GM21390 (cell line): ENCODE measurements around the gene MYH11.
"Not testable (repeated sequence)": the region's sequence is repeated elsewhere in the genome, so short reads cannot be mapped to it uniquely, and the experiment has no call there.

Experiments used
- ATAC-seq: cut with Tn5 transposase; IDR thresholded peaks from one replicate; pipeline ENCODE4 v1.9.1; 2021; ENCODE audit not compliant: unreplicated experiment

The MYH11 gene

GRCh38 chr16:15811481-15812400 is 45.1 kb downstream of the MYH11 start:
- ATAC-seq: no peak

- no peak for ATAC-seq
These were observed 45.9 kb downstream of the MYH11 start for GRCh38 chr16:15810949-15811348.

- ATAC-seq: no peak
These were observed 46.4 kb downstream of the MYH11 start for GRCh38 chr16:15810411-15810810.

GRCh38 chr16:15809297-15809696 is 47.5 kb downstream of the MYH11 start:
- ATAC-seq: not testable (repeated sequence)

GRCh38 chr16:15808071-15808470 is 48.8 kb downstream of the MYH11 start:
- no peak for ATAC-seq

GRCh38 chr16:15807603-15808009 is 49.2 kb downstream of the MYH11 start:
- no peak for ATAC-seq

- no peak for ATAC-seq
These were observed 53.2 kb downstream of the MYH11 start for GRCh38 chr16:15803618-15804017.

GRCh38 chr16:15799851-15800495 is 56.9 kb downstream of the MYH11 start:
- ATAC-seq: no peak

GRCh38 chr16:15798671-15799070 is 58.2 kb downstream of the MYH11 start:
- no peak for ATAC-seq

- ATAC-seq: no peak
These were observed 59.9 kb downstream of the MYH11 start for GRCh38 chr16:15796885-15797284.

GRCh38 chr16:15795615-15796014 is 61.2 kb downstream of the MYH11 start:
- ATAC-seq: no peak

- ATAC-seq: no peak
These were observed 64.3 kb downstream of the MYH11 start for GRCh38 chr16:15792563-15792971.

- no peak for ATAC-seq
These were observed 66.4 kb downstream of the MYH11 start for GRCh38 chr16:15790458-15790857.

GRCh38 chr16:15789816-15790215 is 67.0 kb downstream of the MYH11 start:
- not testable (repeated sequence) for ATAC-seq

- ATAC-seq: no peak
These were observed 68.0 kb downstream of the MYH11 start for GRCh38 chr16:15788846-15789239.

- ATAC-seq: no peak
These were observed 70.3 kb downstream of the MYH11 start for GRCh38 chr16:15786501-15786900.

- ATAC-seq: no peak
These were observed 71.3 kb downstream of the MYH11 start for GRCh38 chr16:15785386-15786059.

- no peak for ATAC-seq
These were observed 72.8 kb downstream of the MYH11 start for GRCh38 chr16:15783985-15784384.

- no peak for ATAC-seq
These were observed 74.1 kb downstream of the MYH11 start for GRCh38 chr16:15782573-15783365.

- no peak for ATAC-seq
These were observed 75.2 kb downstream of the MYH11 start for GRCh38 chr16:15781650-15782049.

- ATAC-seq: no peak
These were observed 76.0 kb downstream of the MYH11 start for GRCh38 chr16:15780805-15781204.
